GM21529 (cell line): ENCODE results near the gene CAMKMT.
"Not testable (repeated sequence)": the region's sequence is repeated elsewhere in the genome, so short reads cannot be mapped to it uniquely, and the experiment has no call there.

Experiments used
- ATAC-seq: cut with Tn5 transposase; IDR thresholded peaks from one replicate; pipeline ENCODE4 v1.9.1; 2021; ENCODE audit not compliant: unreplicated experiment

CAMKMT gene

GRCh38 chr2:44496130-44496529 is 134.4 kb downstream of the CAMKMT start:
- no peak for ATAC-seq

- ATAC-seq, result no peak
Measured at GRCh38 chr2:44498551-44498950, 136.8 kb downstream of the CAMKMT start.

GRCh38 chr2:44505664-44506063 is 143.9 kb downstream of the CAMKMT start:
- not testable (repeated sequence) for ATAC-seq

GRCh38 chr2:44510246-44510645 is 148.5 kb downstream of the CAMKMT start:
- ATAC-seq, result no peak

- no peak for ATAC-seq
Measured at GRCh38 chr2:44515416-44515815, 153.7 kb downstream of the CAMKMT start.

- no peak for ATAC-seq
Measured at GRCh38 chr2:44519026-44519425, 157.3 kb downstream of the CAMKMT start.

GRCh38 chr2:44522846-44523245 is 161.1 kb downstream of the CAMKMT start:
- ATAC-seq, result no peak

- ATAC-seq, result no peak
Measured at GRCh38 chr2:44524347-44524926, 162.7 kb downstream of the CAMKMT start.

GRCh38 chr2:44526352-44526751 is 164.6 kb downstream of the CAMKMT start:
- no peak for ATAC-seq

- no peak for ATAC-seq
Measured at GRCh38 chr2:44528595-44528994, 166.8 kb downstream of the CAMKMT start.

GRCh38 chr2:44529448-44529847 is 167.7 kb downstream of the CAMKMT start:
- ATAC-seq, result no peak

GRCh38 chr2:44531289-44531688 is 169.5 kb downstream of the CAMKMT start:
- no peak for ATAC-seq

- no peak for ATAC-seq
Measured at GRCh38 chr2:44532031-44532430, 170.3 kb downstream of the CAMKMT start.

- no peak for ATAC-seq
Measured at GRCh38 chr2:44533508-44533907, 171.8 kb downstream of the CAMKMT start.

GRCh38 chr2:44535376-44535775 is 173.6 kb downstream of the CAMKMT start:
- no peak for ATAC-seq

GRCh38 chr2:44537264-44537663 is 175.5 kb downstream of the CAMKMT start:
- ATAC-seq, result no peak

- no peak for ATAC-seq
Measured at GRCh38 chr2:44542520-44542919, 180.8 kb downstream of the CAMKMT start.

GRCh38 chr2:44543773-44544725 is 182.3 kb downstream of the CAMKMT start:
- ATAC-seq, result no peak

GRCh38 chr2:44545005-44545404 is 183.3 kb downstream of the CAMKMT start:
- no peak for ATAC-seq

- ATAC-seq, result no peak
Measured at GRCh38 chr2:44546459-44547127, 184.8 kb downstream of the CAMKMT start.

- no peak for ATAC-seq
Measured at GRCh38 chr2:44547718-44548117, 186.0 kb downstream of the CAMKMT start.
